ENCODE results near the gene C8B.

The C8B gene

DNA sequence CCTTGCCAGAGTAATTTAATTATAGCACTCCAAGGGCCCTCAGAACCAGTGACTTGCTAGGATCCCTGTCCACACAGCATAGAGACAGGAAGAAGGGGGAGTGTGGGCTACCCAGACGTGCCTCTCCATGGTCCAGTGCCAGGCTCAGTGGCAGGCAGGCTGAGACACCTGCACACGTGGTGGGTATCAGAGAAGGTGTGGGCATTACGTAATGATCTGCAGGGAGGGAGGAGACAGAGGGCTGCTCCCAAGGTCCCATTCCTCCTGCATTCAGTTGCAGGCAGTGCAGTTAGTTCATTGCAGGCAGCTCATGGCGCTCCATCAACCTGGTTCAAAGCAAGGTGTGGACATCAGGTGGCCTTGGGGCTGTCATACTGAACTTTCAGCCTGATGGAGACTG, 49.9 kb downstream of the C8B start:
- TF ChIP-seq, protein P1, sequence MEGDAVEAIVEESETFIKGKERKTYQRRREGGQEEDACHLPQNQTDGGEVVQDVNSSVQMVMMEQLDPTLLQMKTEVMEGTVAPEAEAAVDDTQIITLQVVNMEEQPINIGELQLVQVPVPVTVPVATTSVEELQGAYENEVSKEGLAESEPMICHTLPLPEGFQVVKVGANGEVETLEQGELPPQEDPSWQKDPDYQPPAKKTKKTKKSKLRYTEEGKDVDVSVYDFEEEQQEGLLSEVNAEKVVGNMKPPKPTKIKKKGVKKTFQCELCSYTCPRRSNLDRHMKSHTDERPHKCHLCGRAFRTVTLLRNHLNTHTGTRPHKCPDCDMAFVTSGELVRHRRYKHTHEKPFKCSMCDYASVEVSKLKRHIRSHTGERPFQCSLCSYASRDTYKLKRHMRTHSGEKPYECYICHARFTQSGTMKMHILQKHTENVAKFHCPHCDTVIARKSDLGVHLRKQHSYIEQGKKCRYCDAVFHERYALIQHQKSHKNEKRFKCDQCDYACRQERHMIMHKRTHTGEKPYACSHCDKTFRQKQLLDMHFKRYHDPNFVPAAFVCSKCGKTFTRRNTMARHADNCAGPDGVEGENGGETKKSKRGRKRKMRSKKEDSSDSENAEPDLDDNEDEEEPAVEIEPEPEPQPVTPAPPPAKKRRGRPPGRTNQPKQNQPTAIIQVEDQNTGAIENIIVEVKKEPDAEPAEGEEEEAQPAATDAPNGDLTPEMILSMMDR (IDR thresholded peaks at IDR 0.05; ENCODE audit: extremely low read depth, missing control alignments), result no peak
- no peak for DNase-seq (ENCODE audit: low spot score)

DNA sequence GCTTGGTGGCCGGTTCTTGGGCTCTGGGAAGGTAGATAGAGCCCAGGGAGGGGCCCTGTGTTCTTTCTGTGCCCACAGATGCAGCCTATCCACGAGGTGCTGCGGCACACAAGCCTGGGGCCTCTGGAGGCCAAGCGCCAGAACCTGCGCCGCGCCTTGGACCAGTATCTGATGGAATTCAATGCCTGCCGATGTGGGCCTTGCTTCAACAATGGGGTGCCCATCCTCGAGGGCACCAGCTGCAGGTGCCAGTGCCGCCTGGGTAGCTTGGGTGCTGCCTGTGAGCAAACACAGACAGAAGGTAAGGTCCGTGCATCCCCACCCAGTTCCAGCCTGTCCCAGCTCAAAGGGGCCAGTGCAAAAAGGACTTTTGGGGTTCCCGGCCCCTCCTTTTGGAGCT, 53.5 kb downstream of the C8B start:
- TF ChIP-seq, protein P1 (IDR thresholded peaks at IDR 0.05; ENCODE audit: extremely low read depth, missing control alignments), result no peak
- DNase-seq (ENCODE audit: low spot score), result no peak

DNA sequence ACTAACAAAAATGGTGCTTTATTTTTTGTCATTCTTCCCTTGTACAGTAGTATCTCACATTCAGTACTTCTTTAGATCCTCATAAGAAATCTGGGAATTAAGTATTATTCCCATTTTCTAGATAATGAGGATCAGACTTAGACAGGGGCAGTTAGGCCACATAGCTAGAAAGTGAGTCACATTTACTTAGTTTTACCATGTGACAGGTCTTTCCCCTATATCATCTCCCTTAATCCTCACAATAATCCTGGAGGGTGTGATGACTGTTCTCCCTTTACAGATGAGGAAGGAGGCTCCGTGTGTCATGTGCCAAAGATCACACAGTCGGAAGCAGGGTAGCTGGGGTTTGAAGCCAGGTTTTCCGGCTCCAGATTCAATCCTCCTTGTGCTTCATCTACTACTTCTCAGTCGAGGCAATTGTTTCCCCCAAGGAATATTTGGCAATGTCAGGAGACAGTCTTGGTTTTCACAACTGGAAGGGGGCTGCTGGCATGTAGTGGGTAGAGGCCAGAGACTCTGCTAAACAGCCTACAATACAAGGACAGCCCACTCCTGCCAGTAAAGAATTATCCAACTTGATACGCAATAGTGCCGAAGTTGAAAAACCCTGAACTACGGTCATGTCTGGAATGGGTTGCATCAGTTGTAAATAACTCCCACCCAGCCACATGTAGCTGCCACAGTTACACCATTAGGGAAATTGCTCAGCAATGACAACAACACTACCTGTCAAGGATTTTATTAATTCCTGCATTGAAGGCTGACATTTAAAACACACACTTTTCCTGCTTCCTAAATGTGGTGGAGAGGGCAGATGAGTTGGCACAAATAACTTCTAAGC, 54.5 kb downstream of the C8B start:
- no peak for DNase-seq (ENCODE audit: low spot score)
- TF ChIP-seq, protein P1 (IDR thresholded peaks at IDR 0.05; ENCODE audit: extremely low read depth, missing control alignments), result no peak

DNA sequence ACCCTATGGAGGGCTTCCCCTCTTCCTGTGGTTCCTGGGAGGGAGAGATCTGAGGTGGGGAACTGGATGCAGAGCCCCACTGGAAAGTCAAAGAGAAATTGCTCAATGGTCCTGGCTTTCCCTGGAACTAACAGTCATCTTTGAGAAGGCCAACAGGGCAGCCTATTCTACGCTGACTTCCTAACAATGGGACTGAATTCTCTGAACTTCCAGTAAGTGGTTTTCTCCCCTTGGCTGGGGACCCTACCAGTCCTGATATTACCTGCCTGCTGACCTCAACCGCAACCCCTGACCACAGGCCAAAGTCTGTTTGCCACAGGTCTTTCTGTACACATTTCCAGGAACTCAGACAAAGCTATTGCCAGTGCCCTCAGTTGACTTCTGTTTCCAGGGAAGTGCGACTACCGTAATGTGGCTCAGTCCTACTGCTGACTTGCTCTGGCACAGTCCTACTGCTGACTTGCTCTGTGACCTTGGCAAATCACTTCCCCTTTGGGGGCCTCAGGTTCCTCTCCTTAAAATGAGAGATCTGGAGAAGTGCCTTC, 55.3 kb downstream of the C8B start:
- DNase-seq (ENCODE audit: low spot score), result no peak
- TF ChIP-seq, protein P1 (IDR thresholded peaks at IDR 0.05; ENCODE audit: extremely low read depth, missing control alignments), result no peak

DNA sequence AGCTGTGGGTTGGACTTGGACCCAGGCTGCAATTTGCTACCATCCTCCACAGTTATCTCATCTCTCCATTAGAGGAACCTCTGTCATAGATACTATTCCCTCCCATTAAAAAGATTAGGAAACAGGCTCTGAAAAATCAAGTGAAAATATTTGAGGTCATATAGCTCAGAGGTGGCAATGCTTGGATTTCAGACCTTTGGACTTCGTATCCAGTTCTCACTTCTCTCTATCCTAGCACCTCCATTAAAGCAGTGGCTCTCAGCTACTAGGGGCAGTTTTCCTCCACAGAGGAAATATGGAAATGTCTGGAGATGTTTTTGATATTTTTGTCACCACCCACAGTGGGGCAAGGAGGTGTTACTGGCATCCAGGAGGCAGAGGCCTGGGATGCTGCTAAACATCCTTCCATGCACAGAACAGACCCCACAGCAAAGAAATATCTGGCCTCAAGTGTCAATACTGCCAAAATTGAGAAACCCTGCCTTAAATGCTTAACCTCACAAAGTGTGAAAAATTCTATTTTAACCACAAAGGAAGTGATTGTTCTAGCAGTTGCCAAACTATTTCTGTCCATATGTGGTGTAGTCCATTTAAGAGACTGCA, 57.1 kb downstream of the C8B start:
- DNase-seq (ENCODE audit: low spot score), result no peak
- TF ChIP-seq, protein P1 (IDR thresholded peaks at IDR 0.05; ENCODE audit: extremely low read depth, missing control alignments), result no peak

DNA sequence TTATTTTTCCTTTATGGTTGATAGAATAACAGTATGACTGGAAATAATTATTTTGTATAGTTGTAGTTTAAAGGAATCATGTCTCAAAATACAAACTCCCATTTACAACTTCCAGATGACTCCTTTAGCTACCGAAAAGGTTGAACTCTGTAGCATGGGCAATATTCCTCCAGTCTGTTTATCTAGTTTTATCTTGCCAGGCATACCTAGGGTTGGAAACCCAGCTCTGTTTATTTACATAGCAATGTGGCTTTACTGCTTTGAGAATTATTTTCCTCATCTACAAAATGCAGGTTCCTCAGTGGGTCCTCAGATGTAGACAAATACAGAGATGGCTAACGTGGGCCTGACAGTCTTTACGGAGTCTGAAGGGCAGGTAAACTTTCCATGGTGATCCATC, 60.1 kb downstream of the C8B start:
- TF ChIP-seq, protein P1 (IDR thresholded peaks at IDR 0.05; ENCODE audit: extremely low read depth, missing control alignments), result no peak
- DNase-seq (ENCODE audit: low spot score), result no peak

Data from GM20000 (cell line).